Measurements from ENCODE around the gene QTRT2.

The QTRT2 gene

DNA sequence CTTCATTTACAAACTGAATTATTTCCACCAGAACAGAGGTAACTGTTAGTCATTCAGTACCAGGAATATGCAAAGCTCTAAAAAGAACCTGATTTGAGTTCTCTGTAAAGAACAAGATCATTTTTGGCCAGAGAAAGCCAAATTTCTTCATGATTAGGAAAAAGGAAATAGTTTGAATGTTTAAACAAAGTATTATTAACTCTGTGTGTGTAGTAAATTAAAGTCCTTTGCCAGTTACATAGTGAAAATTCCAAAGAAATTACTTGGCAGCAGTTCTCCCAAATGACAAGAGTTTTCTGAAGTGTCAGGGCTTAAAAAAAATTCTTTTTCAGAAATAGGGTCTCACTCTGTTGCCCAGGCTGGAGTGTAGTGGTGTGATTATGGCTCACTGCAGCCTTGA, 24.5 kb downstream of the QTRT2 start:
- TF ChIP-seq, protein P1, sequence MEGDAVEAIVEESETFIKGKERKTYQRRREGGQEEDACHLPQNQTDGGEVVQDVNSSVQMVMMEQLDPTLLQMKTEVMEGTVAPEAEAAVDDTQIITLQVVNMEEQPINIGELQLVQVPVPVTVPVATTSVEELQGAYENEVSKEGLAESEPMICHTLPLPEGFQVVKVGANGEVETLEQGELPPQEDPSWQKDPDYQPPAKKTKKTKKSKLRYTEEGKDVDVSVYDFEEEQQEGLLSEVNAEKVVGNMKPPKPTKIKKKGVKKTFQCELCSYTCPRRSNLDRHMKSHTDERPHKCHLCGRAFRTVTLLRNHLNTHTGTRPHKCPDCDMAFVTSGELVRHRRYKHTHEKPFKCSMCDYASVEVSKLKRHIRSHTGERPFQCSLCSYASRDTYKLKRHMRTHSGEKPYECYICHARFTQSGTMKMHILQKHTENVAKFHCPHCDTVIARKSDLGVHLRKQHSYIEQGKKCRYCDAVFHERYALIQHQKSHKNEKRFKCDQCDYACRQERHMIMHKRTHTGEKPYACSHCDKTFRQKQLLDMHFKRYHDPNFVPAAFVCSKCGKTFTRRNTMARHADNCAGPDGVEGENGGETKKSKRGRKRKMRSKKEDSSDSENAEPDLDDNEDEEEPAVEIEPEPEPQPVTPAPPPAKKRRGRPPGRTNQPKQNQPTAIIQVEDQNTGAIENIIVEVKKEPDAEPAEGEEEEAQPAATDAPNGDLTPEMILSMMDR (IDR thresholded peaks at IDR 0.05; ENCODE audit: low read depth, low read length), result no peak
- TF ChIP-seq EZH2phosphoT487 (IDR thresholded peaks at IDR 0.05; ENCODE audit: low read depth), result no peak
- H3K4me2 ChIP-seq (ENCODE audit: low read length), result no peak overlapping the region
- H3K27ac ChIP-seq (ENCODE audit: low read length), result no peak overlapping the region

DNA sequence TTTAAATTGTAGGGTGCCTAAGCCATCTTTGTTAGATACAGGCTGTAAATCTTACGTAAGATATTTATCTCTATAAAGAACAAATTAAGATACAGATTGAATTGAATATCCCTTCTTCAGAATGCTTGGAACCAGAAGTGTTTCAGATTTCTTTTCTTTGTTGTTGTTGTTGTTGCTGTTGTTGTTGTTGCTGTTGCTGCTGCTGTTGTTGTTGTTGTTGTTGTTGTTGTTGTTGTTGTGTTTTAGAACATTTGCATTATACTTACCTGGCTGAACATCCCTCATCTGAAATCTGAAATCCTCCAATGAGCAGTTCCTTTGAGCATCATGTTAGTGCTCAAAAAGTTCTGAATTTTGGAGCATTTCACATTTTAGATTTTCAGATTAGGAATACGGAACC, 26.6 kb downstream of the QTRT2 start:
- no peak overlapping the region for H3K27ac ChIP-seq (ENCODE audit: low read length)
- no peaks in the 10 kb centered on the region for H3K27me3 ChIP-seq (ENCODE audit: low read depth, low read length)
- no peak overlapping the region for H2AFZ ChIP-seq (ENCODE audit: low read depth, low read length)
- no peaks in the 10 kb centered on the region for H4K20me1 ChIP-seq (ENCODE audit: insufficient read depth, low read length)
- H3K4me2 ChIP-seq (ENCODE audit: low read length), result no peak overlapping the region
- no peak overlapping the region for H3K9ac ChIP-seq (ENCODE audit: low read length)
- TF ChIP-seq, protein P1 (IDR thresholded peaks at IDR 0.05; ENCODE audit: low read depth, low read length), result no peak
- TF ChIP-seq EZH2phosphoT487 (IDR thresholded peaks at IDR 0.05; ENCODE audit: low read depth), result no peak
- peaks cover 62% of the 10 kb centered on the region for H3K36me3 ChIP-seq (replicated peaks; ENCODE audit: low read depth, low read length)
- H3K79me2 ChIP-seq (ENCODE audit: low read length), result no peaks in the 10 kb centered on the region
- H3K4me1 ChIP-seq (ENCODE audit: low read length), result no peaks in the 10 kb centered on the region
- H3K9me3 ChIP-seq (ENCODE audit: insufficient read depth, low read length), result no peaks in the 10 kb centered on the region
- no peak overlapping the region for H3K4me3 ChIP-seq (ENCODE audit: low read length)

More for the DNA sequence above, 24.5 kb downstream of the QTRT2 start:
- no peak overlapping the region for H3K9ac ChIP-seq (ENCODE audit: low read length)
- no peaks in the 10 kb centered on the region for H3K79me2 ChIP-seq (ENCODE audit: low read length)
- no peak overlapping the region for H2AFZ ChIP-seq (ENCODE audit: low read depth, low read length)
- H4K20me1 ChIP-seq (ENCODE audit: insufficient read depth, low read length), result no peaks in the 10 kb centered on the region
- H3K4me3 ChIP-seq (ENCODE audit: low read length), result no peak overlapping the region
- H3K4me1 ChIP-seq (ENCODE audit: low read length), result no peaks in the 10 kb centered on the region
- no peaks in the 10 kb centered on the region for H3K27me3 ChIP-seq (ENCODE audit: low read depth, low read length)
- H3K36me3 ChIP-seq (replicated peaks; ENCODE audit: low read depth, low read length), result peaks cover 63% of the 10 kb centered on the region
- no peaks in the 10 kb centered on the region for H3K9me3 ChIP-seq (ENCODE audit: insufficient read depth, low read length)

DNA sequence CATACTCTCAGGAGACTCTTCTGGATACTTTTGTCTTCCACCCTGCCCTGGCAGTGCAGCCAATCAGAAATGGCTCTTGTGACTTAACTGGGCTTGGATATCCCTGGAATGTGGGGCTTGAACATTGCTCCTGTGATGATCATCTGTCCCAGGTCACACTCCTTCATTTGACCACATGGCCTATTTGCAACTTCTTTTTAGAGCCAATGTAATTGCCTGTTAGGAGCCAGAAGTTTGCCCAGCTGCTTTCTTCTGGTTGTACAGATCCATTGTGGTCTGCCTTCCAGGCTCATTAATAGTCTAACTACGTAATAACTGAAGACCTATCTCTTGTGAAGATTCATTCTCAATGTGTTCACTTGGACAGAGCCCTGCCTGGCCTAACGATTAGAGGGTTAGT, 29.8 kb downstream of the QTRT2 start:
- Histone ChIP-seq H3K79me2 (ENCODE audit: low read length) (no peaks in the 10 kb centered on the region), H3K4me1 (ENCODE audit: low read length) (no peaks in the 10 kb centered on the region), H3K27ac (ENCODE audit: low read length) (no peak overlapping the region), H3K4me2 (ENCODE audit: low read length) (no peak overlapping the region), H3K9ac (ENCODE audit: low read length) (no peak overlapping the region), H4K20me1 (ENCODE audit: insufficient read depth, low read length) (no peaks in the 10 kb centered on the region), H3K4me3 (ENCODE audit: low read length) (no peak overlapping the region), H3K27me3 (ENCODE audit: low read depth, low read length) (no peaks in the 10 kb centered on the region), H3K9me3 (ENCODE audit: insufficient read depth, low read length) (no peaks in the 10 kb centered on the region), H3K36me3 (replicated peaks; ENCODE audit: low read depth, low read length) (peaks cover 41% of the 10 kb centered on the region), H2AFZ (ENCODE audit: low read depth, low read length) (no peak overlapping the region)
- no peak for TF ChIP-seq EZH2phosphoT487 (IDR thresholded peaks at IDR 0.05; ENCODE audit: low read depth)
- TF ChIP-seq, protein P1 (IDR thresholded peaks at IDR 0.05; ENCODE audit: low read depth, low read length), result no peak

DNA sequence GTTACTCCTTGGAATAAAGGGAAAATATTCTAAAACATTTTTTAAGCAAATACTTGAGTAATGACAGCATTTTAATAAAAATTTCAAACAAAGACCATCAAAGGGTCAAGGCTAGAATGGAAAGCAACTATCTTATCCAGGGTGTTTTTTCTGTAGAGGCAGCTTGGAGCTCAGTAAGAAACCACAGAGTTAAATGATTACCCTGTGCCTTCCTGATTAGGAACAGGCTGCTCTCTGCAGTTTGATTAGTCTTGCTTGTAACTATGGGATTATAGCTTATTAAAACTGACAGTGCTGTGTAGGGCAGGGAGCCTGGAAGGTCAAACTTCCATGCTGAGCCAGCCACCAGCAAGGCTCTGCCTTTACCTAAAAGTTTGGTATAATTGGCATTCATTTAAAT, 33.1 kb downstream of the QTRT2 start:
- H4K20me1 ChIP-seq (ENCODE audit: insufficient read depth, low read length), result no peaks in the 10 kb centered on the region
- no peaks in the 10 kb centered on the region for H3K4me1 ChIP-seq (ENCODE audit: low read length)
- no peak overlapping the region for H3K9ac ChIP-seq (ENCODE audit: low read length)
- H3K9me3 ChIP-seq (ENCODE audit: insufficient read depth, low read length), result no peaks in the 10 kb centered on the region
- H2AFZ ChIP-seq (ENCODE audit: low read depth, low read length), result no peak overlapping the region
- no peak for TF ChIP-seq EZH2phosphoT487 (IDR thresholded peaks at IDR 0.05; ENCODE audit: low read depth)
- TF ChIP-seq, protein P1 (IDR thresholded peaks at IDR 0.05; ENCODE audit: low read depth, low read length), result no peak
- H3K4me3 ChIP-seq (ENCODE audit: low read length), result no peak overlapping the region
- no peak overlapping the region for H3K4me2 ChIP-seq (ENCODE audit: low read length)
- H3K27ac ChIP-seq (ENCODE audit: low read length), result no peak overlapping the region
- H3K36me3 ChIP-seq (replicated peaks; ENCODE audit: low read depth, low read length), result peaks cover 32% of the 10 kb centered on the region
- H3K79me2 ChIP-seq (ENCODE audit: low read length), result no peaks in the 10 kb centered on the region
- H3K27me3 ChIP-seq (ENCODE audit: low read depth, low read length), result no peaks in the 10 kb centered on the region

Measured in OCI-LY3 (cell line).